ENCODE measurements around the gene GPN2. TPM values are rescaled to one million over a fixed set of nuclear protein-coding genes. Genes with fewer than 3 reads are reported as not detected.

The GPN2 gene
- total RNA-seq, 1 experiment from 2014 or later = 32.0 TPM

DNA sequence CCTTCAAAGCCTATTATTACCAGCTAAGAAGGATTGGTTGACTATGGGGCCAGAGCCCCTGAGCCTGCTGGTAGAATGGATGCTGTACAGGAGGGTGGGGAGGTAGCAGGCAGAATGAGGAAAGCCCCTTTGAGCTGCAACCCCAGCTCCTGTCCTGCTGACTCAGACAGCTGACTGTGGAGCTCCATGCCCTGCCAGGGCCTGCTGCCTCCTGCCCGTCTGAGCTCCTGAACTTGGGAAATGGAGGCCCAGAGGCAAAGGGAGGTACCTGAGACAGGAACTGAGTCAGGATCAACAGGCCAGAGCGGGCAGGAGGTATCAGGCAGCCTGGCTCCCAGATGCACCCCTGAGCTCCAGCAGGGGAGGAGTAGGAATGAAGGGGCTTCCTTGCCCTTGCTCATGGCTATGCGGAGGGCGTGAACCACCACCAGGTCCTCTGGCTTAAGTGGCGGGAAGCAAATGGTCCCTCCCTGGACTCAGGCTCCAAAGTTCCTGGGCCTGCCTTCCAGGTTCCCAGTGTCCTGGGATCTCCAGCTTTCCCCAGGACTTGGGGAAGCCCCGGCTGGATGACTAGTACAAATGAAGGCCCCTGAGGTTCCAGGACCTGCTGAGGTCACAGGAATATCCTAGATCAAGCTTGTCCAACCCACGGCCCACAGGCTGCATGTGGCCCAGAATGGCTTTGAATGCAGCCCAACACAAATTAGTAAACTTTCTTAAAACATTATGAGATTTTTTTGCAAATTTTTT lies 31.0 kb downstream of the GPN2 start:
- no peaks in the 10 kb centered on the region for H3K27me3 ChIP-seq (replicated peaks; ENCODE audit: control insufficient read depth, insufficient read depth, low read length)
- no peak overlapping the region for H3K4me3 Mint-ChIP-seq (ENCODE audit: unreplicated experiment)
- CTCF ChIA-PET = no interaction called here

DNA sequence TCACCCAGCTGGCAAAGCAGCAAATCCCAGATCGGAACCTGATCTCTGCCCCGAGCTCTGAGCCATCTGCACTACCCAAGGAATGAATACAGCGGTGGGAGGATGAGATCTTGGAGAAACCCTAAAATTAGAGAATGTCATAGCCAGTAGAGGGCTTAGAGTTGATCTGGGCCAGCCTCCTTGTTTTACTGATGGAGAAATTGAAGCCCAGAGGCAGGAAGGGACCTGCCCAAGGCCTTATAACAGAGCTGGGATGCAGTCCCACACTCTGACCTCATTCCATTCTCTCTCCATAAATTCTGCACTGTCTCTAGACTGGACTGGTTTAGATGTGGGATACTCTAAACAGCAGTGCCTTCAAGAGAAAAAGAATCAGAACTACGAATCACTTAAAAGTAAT lies 31.9 kb downstream of the GPN2 start:
- ChIA-PET POLR2A (no interaction called here), CTCF (no interaction called here)
- H3K4me1 Mint-ChIP-seq (ENCODE audit: low read depth, unreplicated experiment) = peaks cover 7% of the 10 kb centered on the region
- Histone ChIP-seq H3K9me3 (no peaks in the 10 kb centered on the region), H3K36me3 (ENCODE audit: control insufficient read depth, insufficient read depth, low read length) (no peaks in the 10 kb centered on the region), H3K4me1 (no peaks in the 10 kb centered on the region), H3K27me3 (replicated peaks; ENCODE audit: control insufficient read depth, insufficient read depth, low read length) (no peaks in the 10 kb centered on the region), H3K4me3 (ENCODE audit: low read depth, low read length) (no peak overlapping the region)
- no peaks in the 10 kb centered on the region for H3K27me3 Mint-ChIP-seq (ENCODE audit: insufficient read depth, unreplicated experiment)
- no peak overlapping the region for H3K27ac Mint-ChIP-seq (ENCODE audit: unreplicated experiment)
- H3K4me3 Mint-ChIP-seq (ENCODE audit: unreplicated experiment) = no peak overlapping the region
- no peak for DNase-seq
- H3K36me3 Mint-ChIP-seq (ENCODE audit: insufficient read depth, unreplicated experiment) = peaks cover 12% of the 10 kb centered on the region
- BruUV-seq (replicated peaks) = no TSS peak
- intact Hi-C loops (cut with micrococcal nuclease; ENCODE audit: unreplicated experiment) = no loop called here
- no peaks in the 10 kb centered on the region for H3K9me3 Mint-ChIP-seq (ENCODE audit: unreplicated experiment)
- no peak for TF ChIP-seq CTCF (IDR thresholded peaks at IDR 0.05; ENCODE audit: insufficient read depth in 1 of 2, low read depth in 1 of 2, low read length in 1 of 2, severe bottlenecking in 1 of 2, unreplicated experiment in 1 of 2)

More for the DNA sequence above, 31.0 kb downstream of the GPN2 start:
- Mint-ChIP-seq H3K27me3 (ENCODE audit: insufficient read depth, unreplicated experiment) (no peaks in the 10 kb centered on the region), H3K36me3 (ENCODE audit: insufficient read depth, unreplicated experiment) (peaks cover 12% of the 10 kb centered on the region), H3K27ac (ENCODE audit: unreplicated experiment) (no peak overlapping the region), H3K4me1 (ENCODE audit: low read depth, unreplicated experiment) (peaks cover 7% of the 10 kb centered on the region), H3K9me3 (ENCODE audit: unreplicated experiment) (no peaks in the 10 kb centered on the region)
- POLR2A ChIA-PET = no interaction called here
- intact Hi-C loops (cut with micrococcal nuclease; ENCODE audit: unreplicated experiment) = no loop called here
- Histone ChIP-seq H3K4me1 (no peaks in the 10 kb centered on the region), H3K9me3 (no peaks in the 10 kb centered on the region), H3K4me3 (ENCODE audit: low read depth, low read length) (no peak overlapping the region), H3K36me3 (ENCODE audit: control insufficient read depth, insufficient read depth, low read length) (no peaks in the 10 kb centered on the region)
- TF ChIP-seq CTCF (IDR thresholded peaks at IDR 0.05; ENCODE audit: insufficient read depth in 1 of 2, low read depth in 1 of 2, low read length in 1 of 2, severe bottlenecking in 1 of 2, unreplicated experiment in 1 of 2) = no peak
- no peak for DNase-seq
- BruUV-seq (replicated peaks) = no TSS peak

DNA sequence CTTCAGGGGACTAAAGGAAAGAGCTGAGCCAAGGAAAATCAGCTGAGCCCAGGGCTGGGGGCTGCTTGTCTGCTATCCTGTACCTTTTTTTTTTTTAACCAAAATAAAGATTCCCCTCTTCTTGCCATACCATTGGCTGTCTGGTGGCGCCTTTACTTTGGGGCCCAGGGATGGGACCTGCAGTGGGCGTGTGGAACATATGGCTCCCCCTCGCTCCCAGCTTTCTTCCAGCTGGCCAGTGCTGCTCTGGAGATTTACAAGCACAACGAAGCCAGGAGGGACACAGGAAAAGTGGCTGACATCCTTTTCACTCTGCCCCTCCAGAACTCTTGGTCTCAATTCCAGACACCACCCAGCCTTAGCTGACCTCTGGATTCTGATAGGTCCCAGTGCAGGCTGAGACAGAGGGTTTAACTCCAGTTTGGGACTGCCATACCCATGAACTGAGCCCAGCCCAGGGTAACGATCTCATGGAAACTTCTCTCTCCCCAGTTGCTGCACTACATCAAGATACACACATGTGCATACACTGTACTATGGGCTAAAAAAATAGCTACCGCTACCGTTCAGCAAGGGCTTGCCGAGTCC lies 32.5 kb downstream of the GPN2 start:
- H3K4me3 ChIP-seq (ENCODE audit: low read depth, low read length) = no peak overlapping the region
- intact Hi-C loops (cut with micrococcal nuclease; ENCODE audit: unreplicated experiment) = no loop called here
- no TSS peak for BruUV-seq (replicated peaks)
- Mint-ChIP-seq H3K4me1 (ENCODE audit: low read depth, unreplicated experiment) (peaks cover 7% of the 10 kb centered on the region), H3K36me3 (ENCODE audit: insufficient read depth, unreplicated experiment) (peaks cover 14% of the 10 kb centered on the region), H3K9me3 (ENCODE audit: unreplicated experiment) (no peaks in the 10 kb centered on the region), H3K4me3 (ENCODE audit: unreplicated experiment) (no peak overlapping the region), H3K27me3 (ENCODE audit: insufficient read depth, unreplicated experiment) (no peaks in the 10 kb centered on the region), H3K27ac (ENCODE audit: unreplicated experiment) (no peak overlapping the region)
- CTCF ChIA-PET = interaction anchor here (0.6 kb wide), 1 partner anchor 357 kb away, joined by 8 read pairs; no protein-coding TSS in a partner anchor
- DNase-seq = no peak
- H3K36me3 ChIP-seq (ENCODE audit: control insufficient read depth, insufficient read depth, low read length) = no peaks in the 10 kb centered on the region
- TF ChIP-seq CTCF (IDR thresholded peaks at IDR 0.05; ENCODE audit: insufficient read depth in 1 of 2, low read depth in 1 of 2, low read length in 1 of 2, severe bottlenecking in 1 of 2, unreplicated experiment in 1 of 2) = no peak
- H3K9me3 ChIP-seq = no peaks in the 10 kb centered on the region
- H3K27me3 ChIP-seq (replicated peaks; ENCODE audit: control insufficient read depth, insufficient read depth, low read length) = no peaks in the 10 kb centered on the region
- H3K4me1 ChIP-seq = no peaks in the 10 kb centered on the region
- POLR2A ChIA-PET = no interaction called here
